Measurements from ENCODE around the gene PTPRM.

PTPRM gene

DNA sequence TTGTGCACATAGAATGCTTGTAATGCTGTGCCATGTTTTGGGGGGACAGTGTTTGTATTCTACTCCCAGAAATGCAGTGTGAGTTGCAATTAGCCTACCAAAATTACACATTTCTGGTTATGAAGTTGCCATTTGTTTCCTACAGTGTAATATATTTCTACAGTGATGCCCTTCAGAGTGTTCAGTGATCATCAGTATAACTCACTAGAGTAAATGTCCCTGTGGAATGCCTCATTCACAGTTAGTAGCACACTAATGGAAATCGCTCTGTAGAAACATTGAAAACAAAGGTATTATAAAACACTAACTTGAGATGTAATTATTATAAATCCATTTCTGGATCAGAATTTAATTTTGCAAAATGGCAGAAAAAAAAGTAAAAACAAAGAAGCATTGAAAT is 498.7 kb downstream of the PTPRM start:
- no peaks in the 10 kb centered on the region for H3K9me2 ChIP-seq (replicated peaks; ENCODE audit: control insufficient read depth, low read length)
- H3K79me2 ChIP-seq (ENCODE audit: control insufficient read depth, low read length): no peaks in the 10 kb centered on the region
- H4K20me1 ChIP-seq (ENCODE audit: control insufficient read depth, insufficient read depth, low read depth, low read length): no peaks in the 10 kb centered on the region
- TF ChIP-seq EZH2phosphoT487 (IDR thresholded peaks at IDR 0.05; ENCODE audit: borderline replicate concordance, low read length): no peak
- TF ChIP-seq, protein P1, sequence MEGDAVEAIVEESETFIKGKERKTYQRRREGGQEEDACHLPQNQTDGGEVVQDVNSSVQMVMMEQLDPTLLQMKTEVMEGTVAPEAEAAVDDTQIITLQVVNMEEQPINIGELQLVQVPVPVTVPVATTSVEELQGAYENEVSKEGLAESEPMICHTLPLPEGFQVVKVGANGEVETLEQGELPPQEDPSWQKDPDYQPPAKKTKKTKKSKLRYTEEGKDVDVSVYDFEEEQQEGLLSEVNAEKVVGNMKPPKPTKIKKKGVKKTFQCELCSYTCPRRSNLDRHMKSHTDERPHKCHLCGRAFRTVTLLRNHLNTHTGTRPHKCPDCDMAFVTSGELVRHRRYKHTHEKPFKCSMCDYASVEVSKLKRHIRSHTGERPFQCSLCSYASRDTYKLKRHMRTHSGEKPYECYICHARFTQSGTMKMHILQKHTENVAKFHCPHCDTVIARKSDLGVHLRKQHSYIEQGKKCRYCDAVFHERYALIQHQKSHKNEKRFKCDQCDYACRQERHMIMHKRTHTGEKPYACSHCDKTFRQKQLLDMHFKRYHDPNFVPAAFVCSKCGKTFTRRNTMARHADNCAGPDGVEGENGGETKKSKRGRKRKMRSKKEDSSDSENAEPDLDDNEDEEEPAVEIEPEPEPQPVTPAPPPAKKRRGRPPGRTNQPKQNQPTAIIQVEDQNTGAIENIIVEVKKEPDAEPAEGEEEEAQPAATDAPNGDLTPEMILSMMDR (IDR thresholded peaks at IDR 0.05; ENCODE audit: low read depth, low read length, poor library complexity, severe bottlenecking): no peak
- H3K4me3 ChIP-seq (ENCODE audit: low read length): no peak overlapping the region
- H3K36me3 ChIP-seq (ENCODE audit: control insufficient read depth, low read length): no peaks in the 10 kb centered on the region
- no peak overlapping the region for H3K27ac ChIP-seq (ENCODE audit: low read depth, low read length)
- no peak overlapping the region for H3K4me2 ChIP-seq (ENCODE audit: low read length)
- H3K9me3 ChIP-seq (ENCODE audit: control insufficient read depth, insufficient read depth, low read length): no peaks in the 10 kb centered on the region
- no peaks in the 10 kb centered on the region for H3K4me1 ChIP-seq (ENCODE audit: control insufficient read depth, low read length)
- no peaks in the 10 kb centered on the region for H3F3A ChIP-seq (ENCODE audit: control insufficient read depth, insufficient read depth)
- H3K27me3 ChIP-seq (ENCODE audit: control insufficient read depth, low read length): no peaks in the 10 kb centered on the region

DNA sequence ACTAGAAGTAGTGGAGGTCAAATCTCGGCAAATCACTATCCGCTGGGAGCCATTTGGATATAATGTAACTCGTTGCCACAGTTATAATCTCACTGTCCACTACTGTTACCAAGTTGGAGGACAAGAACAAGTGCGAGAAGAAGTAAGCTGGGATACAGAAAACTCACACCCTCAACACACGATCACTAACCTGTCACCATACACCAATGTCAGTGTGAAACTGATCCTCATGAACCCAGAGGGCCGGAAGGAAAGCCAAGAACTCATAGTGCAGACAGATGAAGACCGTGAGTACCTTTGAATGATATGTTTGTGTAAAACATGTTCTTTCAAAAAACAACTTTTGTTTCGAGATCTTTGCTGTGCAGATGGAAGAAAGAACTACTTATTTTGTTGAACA is 502.6 kb downstream of the PTPRM start:
- H3K79me2 ChIP-seq (ENCODE audit: control insufficient read depth, low read length): no peaks in the 10 kb centered on the region
- H3K27ac ChIP-seq (ENCODE audit: low read depth, low read length): no peak overlapping the region
- no peaks in the 10 kb centered on the region for H3K27me3 ChIP-seq (ENCODE audit: control insufficient read depth, low read length)
- no peaks in the 10 kb centered on the region for H3K36me3 ChIP-seq (ENCODE audit: control insufficient read depth, low read length)
- H4K20me1 ChIP-seq (ENCODE audit: control insufficient read depth, insufficient read depth, low read depth, low read length): no peaks in the 10 kb centered on the region
- H3K9me2 ChIP-seq (replicated peaks; ENCODE audit: control insufficient read depth, low read length): no peaks in the 10 kb centered on the region
- no peaks in the 10 kb centered on the region for H3F3A ChIP-seq (ENCODE audit: control insufficient read depth, insufficient read depth)
- H3K9me3 ChIP-seq (ENCODE audit: control insufficient read depth, insufficient read depth, low read length): no peaks in the 10 kb centered on the region
- H3K4me1 ChIP-seq (ENCODE audit: control insufficient read depth, low read length): no peaks in the 10 kb centered on the region
- H3K4me2 ChIP-seq (ENCODE audit: low read length): no peak overlapping the region
- TF ChIP-seq, protein P1 (IDR thresholded peaks at IDR 0.05; ENCODE audit: low read depth, low read length, poor library complexity, severe bottlenecking): no peak
- TF ChIP-seq EZH2phosphoT487 (IDR thresholded peaks at IDR 0.05; ENCODE audit: borderline replicate concordance, low read length): no peak
- no peak overlapping the region for H3K4me3 ChIP-seq (ENCODE audit: low read length)

DNA sequence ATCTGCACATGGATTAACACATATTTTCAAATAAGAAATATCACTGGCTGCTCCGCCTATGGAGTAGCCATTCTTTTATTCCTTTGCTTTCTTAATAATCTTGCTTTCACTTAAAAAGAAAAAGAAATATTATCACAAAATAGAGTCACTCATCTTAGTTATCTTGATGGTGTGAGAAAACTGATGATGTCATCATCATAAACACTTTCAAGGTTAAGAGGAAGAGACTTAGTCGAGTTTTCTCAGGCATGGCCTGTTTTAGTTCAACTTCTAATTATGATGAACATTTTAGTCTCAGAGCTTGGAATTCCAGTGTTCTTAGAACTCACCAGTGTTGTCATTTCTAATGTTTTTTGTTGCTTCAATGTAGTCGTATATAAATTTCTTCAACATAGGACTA is 506.1 kb downstream of the PTPRM start:
- no peaks in the 10 kb centered on the region for H3K36me3 ChIP-seq (ENCODE audit: control insufficient read depth, low read length)
- H4K20me1 ChIP-seq (ENCODE audit: control insufficient read depth, insufficient read depth, low read depth, low read length): no peaks in the 10 kb centered on the region
- H3K9me3 ChIP-seq (ENCODE audit: control insufficient read depth, insufficient read depth, low read length): no peaks in the 10 kb centered on the region
- H3K27me3 ChIP-seq (ENCODE audit: control insufficient read depth, low read length): no peaks in the 10 kb centered on the region
- no peak overlapping the region for H3K4me3 ChIP-seq (ENCODE audit: low read length)
- no peaks in the 10 kb centered on the region for H3K9me2 ChIP-seq (replicated peaks; ENCODE audit: control insufficient read depth, low read length)
- no peak overlapping the region for H3K4me2 ChIP-seq (ENCODE audit: low read length)
- H3K27ac ChIP-seq (ENCODE audit: low read depth, low read length): no peak overlapping the region
- TF ChIP-seq EZH2phosphoT487 (IDR thresholded peaks at IDR 0.05; ENCODE audit: borderline replicate concordance, low read length): no peak
- TF ChIP-seq, protein P1 (IDR thresholded peaks at IDR 0.05; ENCODE audit: low read depth, low read length, poor library complexity, severe bottlenecking): no peak
- no peaks in the 10 kb centered on the region for H3K79me2 ChIP-seq (ENCODE audit: control insufficient read depth, low read length)
- no peaks in the 10 kb centered on the region for H3K4me1 ChIP-seq (ENCODE audit: control insufficient read depth, low read length)
- H3F3A ChIP-seq (ENCODE audit: control insufficient read depth, insufficient read depth): no peaks in the 10 kb centered on the region

DNA sequence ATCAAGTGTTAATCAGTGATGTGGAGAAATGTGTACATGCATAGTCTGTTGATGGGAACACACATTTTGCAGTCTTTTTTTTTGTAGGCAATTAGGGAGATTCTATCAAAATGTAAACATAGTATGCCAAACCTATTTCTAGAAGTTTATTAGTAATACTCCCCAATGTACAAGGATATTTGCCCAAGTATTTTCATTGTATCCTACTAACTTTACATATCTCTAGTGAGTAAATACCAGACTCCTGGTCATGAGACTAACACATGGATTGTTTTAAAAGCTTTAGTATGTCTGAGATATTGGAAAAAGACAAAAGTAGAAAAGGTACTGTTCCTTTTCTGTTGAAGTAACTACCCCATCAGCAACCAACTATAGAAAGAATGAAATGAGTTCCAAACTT is 513.0 kb downstream of the PTPRM start:
- TF ChIP-seq, protein P1 (IDR thresholded peaks at IDR 0.05; ENCODE audit: low read depth, low read length, poor library complexity, severe bottlenecking): no peak
- TF ChIP-seq EZH2phosphoT487 (IDR thresholded peaks at IDR 0.05; ENCODE audit: borderline replicate concordance, low read length): no peak
- no peaks in the 10 kb centered on the region for H3K9me2 ChIP-seq (replicated peaks; ENCODE audit: control insufficient read depth, low read length)
- H3K4me3 ChIP-seq (ENCODE audit: low read length): no peak overlapping the region
- no peaks in the 10 kb centered on the region for H3K4me1 ChIP-seq (ENCODE audit: control insufficient read depth, low read length)
- H3K4me2 ChIP-seq (ENCODE audit: low read length): no peak overlapping the region
- H4K20me1 ChIP-seq (ENCODE audit: control insufficient read depth, insufficient read depth, low read depth, low read length): no peaks in the 10 kb centered on the region
- H3K27ac ChIP-seq (ENCODE audit: low read depth, low read length): no peak overlapping the region
- no peaks in the 10 kb centered on the region for H3K9me3 ChIP-seq (ENCODE audit: control insufficient read depth, insufficient read depth, low read length)
- H3K27me3 ChIP-seq (ENCODE audit: control insufficient read depth, low read length): no peaks in the 10 kb centered on the region
- no peaks in the 10 kb centered on the region for H3K36me3 ChIP-seq (ENCODE audit: control insufficient read depth, low read length)
- no peaks in the 10 kb centered on the region for H3F3A ChIP-seq (ENCODE audit: control insufficient read depth, insufficient read depth)
- H3K79me2 ChIP-seq (ENCODE audit: control insufficient read depth, low read length): no peaks in the 10 kb centered on the region
